Endodermal cell (in vitro differentiated cells): ENCODE measurements around the gene ZC3H4. TPM values are rescaled to one million over a fixed set of nuclear protein-coding genes. Genes with fewer than 3 reads are reported as not detected.

ENCODE experiments used
- DNase-seq: peaks from one replicate; pipeline ENCODE4 v3.0.0-alpha.2; 2017
- H3K27ac ChIP-seq: 2 replicates; pipeline ENCODE4 v1.5.1; 2013; ENCODE audit warnings: mild to moderate bottlenecking, low read depth, low read length, moderate library complexity
- H3K27me3 ChIP-seq: 2 replicates; pipeline ENCODE4 v1.6.1; 2013; ENCODE audit warnings: mild to moderate bottlenecking, low read length, moderate library complexity; ENCODE audit not compliant: insufficient read depth, control insufficient read depth, poor library complexity, severe bottlenecking
- H3K36me3 ChIP-seq: 2 replicates; pipeline ENCODE4 v1.7.0; 2013; ENCODE audit warnings: mild to moderate bottlenecking, low read length, moderate library complexity; ENCODE audit not compliant: control insufficient read depth, insufficient read depth
- H3K4me1 ChIP-seq: one replicate; pipeline ENCODE4 v1.7.0; 2013; ENCODE audit warnings: low read length; ENCODE audit not compliant: control insufficient read depth, insufficient read depth
- H3K4me3 ChIP-seq: 2 replicates; pipeline ENCODE4 v1.5.1; 2013; ENCODE audit warnings: mild to moderate bottlenecking, low read length, moderate library complexity
- H3K9ac ChIP-seq: 2 replicates; pipeline ENCODE4 v1.6.1; 2013; ENCODE audit warnings: mild to moderate bottlenecking, low read length, moderate library complexity; ENCODE audit not compliant: poor library complexity, severe bottlenecking; ENCODE audit errors: extremely low read depth
- H3K9me3 ChIP-seq: 2 replicates; pipeline ENCODE4 v1.6.1; 2013; ENCODE audit warnings: mild to moderate bottlenecking, low read length, moderate library complexity; ENCODE audit not compliant: control insufficient read depth
- H3K27ac Mint-ChIP-seq: 2 replicates; pipeline ENCODE4 v1.8.0; 2020; ENCODE audit warnings: mixed read lengths
- H3K27me3 Mint-ChIP-seq: 2 replicates; pipeline ENCODE4 v1.8.0; 2021; ENCODE audit warnings: mild to moderate bottlenecking, mixed read lengths; ENCODE audit not compliant: insufficient read depth
- H3K36me3 Mint-ChIP-seq: 2 replicates; pipeline ENCODE4 v1.8.0; 2020; ENCODE audit warnings: low read depth, mixed read lengths
- H3K4me1 Mint-ChIP-seq: 2 replicates; pipeline ENCODE4 v1.8.0; 2020; ENCODE audit warnings: mixed read lengths
- H3K4me3 Mint-ChIP-seq: 2 replicates; pipeline ENCODE4 v1.8.0; 2020; ENCODE audit warnings: mild to moderate bottlenecking, moderate library complexity, mixed read lengths
- H3K9me3 Mint-ChIP-seq: 2 replicates; pipeline ENCODE4 v1.8.0; 2020; ENCODE audit warnings: mild to moderate bottlenecking, mixed read lengths
- CTCF ChIP-seq: fragments of 200-600 bp; sonication (generic); conservative IDR thresholded peaks from 2 replicates; pipeline ENCODE4 v1.5.0; 2021; ENCODE audit warnings: antibody characterized with exemption, mild to moderate bottlenecking
- WGBS, 2 experiments: methylation state at CpG; one replicate each; pipeline versions ENCODE4 v1.1.5 to v1.1.7; 2013; ENCODE audit warnings: missing lambda C conversion rate in 2 of 2, mixed read lengths in 1 of 2; ENCODE audit not compliant: insufficient coverage in 1 of 2, insufficient read length in 1 of 2; 5-methylcytosine and 5-hydroxymethylcytosine counted together
- total RNA-seq, 2 donors: library from RNA; stranded (reverse); fragmentation: NEBNext Ultra II Directional in 1 of 2; extraction: Animal tissue kit (Norgen Biotek cat#: 25700) in 1 of 2; gene quantifications; 2 replicates in 1 of 2; 3 replicates in 1 of 2; pipeline ENCODE4 v1.2.1, GENCODE V29; 2021

ZC3H4 gene
- total RNA-seq, 2 donors from 2014 or later: 64.9 to 82.5 TPM

GRCh38 chr19:47125669-47125938, 12.0 kb upstream of the ZC3H4 start:
- Mint-ChIP-seq H3K4me1 (no peaks in the 10 kb centered on the region), H3K27me3 (no peaks in the 10 kb centered on the region), H3K9me3 (peaks cover 4% of the 10 kb centered on the region), H3K36me3 (peaks cover 1% of the 10 kb centered on the region), H3K27ac (no peak overlapping the region), H3K4me3 (no peak overlapping the region)
- Histone ChIP-seq H3K27ac (no peak overlapping the region), H3K9ac (no peak overlapping the region), H3K4me1 (no peaks in the 10 kb centered on the region), H3K4me3 (no peak overlapping the region), H3K36me3 (no peaks in the 10 kb centered on the region), H3K27me3 (no peaks in the 10 kb centered on the region), H3K9me3 (peaks cover 5% of the 10 kb centered on the region)
- TF ChIP-seq CTCF: no peak
- DNase-seq: no peak

DNA sequence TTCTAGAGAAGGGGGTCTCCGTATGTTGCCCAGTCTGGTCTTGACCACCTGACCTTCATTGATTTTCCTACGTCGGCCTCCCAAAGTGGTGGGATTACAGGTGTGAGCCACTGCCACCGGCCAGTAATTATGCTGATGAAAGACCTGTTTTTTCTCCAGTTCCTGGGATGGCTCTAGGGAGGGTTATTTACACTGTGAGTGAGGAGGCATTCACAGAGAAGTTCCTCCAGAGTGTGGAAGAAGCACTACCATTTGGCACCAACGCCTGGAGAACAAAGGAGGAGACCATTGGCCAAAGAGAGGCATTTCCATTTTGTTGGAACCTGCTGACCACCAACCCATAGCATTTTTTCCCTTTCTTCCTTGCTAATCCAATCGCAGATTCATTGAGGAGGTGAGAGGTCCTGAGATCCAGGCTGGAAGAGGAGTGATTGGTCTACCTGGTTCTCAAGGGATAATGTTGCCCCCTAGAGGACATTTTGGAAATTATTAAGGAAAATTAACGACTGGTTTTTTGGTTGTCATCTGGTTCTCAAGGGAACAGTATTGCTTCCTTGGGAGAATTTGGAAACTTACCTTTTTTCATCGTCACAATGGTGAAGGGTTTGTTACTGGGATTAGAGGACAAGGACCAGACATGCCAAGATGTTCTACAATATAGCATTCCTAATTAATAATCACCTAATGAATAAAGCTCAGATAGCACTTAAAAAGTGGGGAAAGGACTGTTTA, 11.5 kb upstream of the ZC3H4 start:
- no peaks in the 10 kb centered on the region for H3K27me3 ChIP-seq
- no peak overlapping the region for H3K27ac ChIP-seq
- TF ChIP-seq CTCF: peak; percentile 85
- no peaks in the 10 kb centered on the region for H3K4me1 ChIP-seq
- DNase-seq: peak; percentile 76
- no peaks in the 10 kb centered on the region for H3K9me3 Mint-ChIP-seq
- H3K4me3 Mint-ChIP-seq: no peak overlapping the region
- H3K4me3 ChIP-seq: no peak overlapping the region
- H3K9ac ChIP-seq: no peak overlapping the region
- H3K27me3 Mint-ChIP-seq: no peaks in the 10 kb centered on the region
- no peaks in the 10 kb centered on the region for H3K36me3 Mint-ChIP-seq
- H3K27ac Mint-ChIP-seq: peak overlapping the region; percentile 78
- H3K4me1 Mint-ChIP-seq: no peaks in the 10 kb centered on the region
- peaks cover 3% of the 10 kb centered on the region for H3K9me3 ChIP-seq
- H3K36me3 ChIP-seq: no peaks in the 10 kb centered on the region
- 34 to 59% methylated on average over 5 to 8 of the region's 8 CpGs for WGBS, 2 experiments

GRCh38 chr19:47123406-47123805, 9.8 kb upstream of the ZC3H4 start:
- H3K9me3 ChIP-seq: no peaks in the 10 kb centered on the region
- H3K27me3 Mint-ChIP-seq: no peaks in the 10 kb centered on the region

More at GRCh38 chr19:47123406-47123805, 9.8 kb upstream of the ZC3H4 start:
- no peak for DNase-seq
- Histone ChIP-seq H3K27me3 (no peaks in the 10 kb centered on the region), H3K9ac (no peak overlapping the region), H3K36me3 (no peaks in the 10 kb centered on the region), H3K27ac (no peak overlapping the region), H3K4me1 (no peaks in the 10 kb centered on the region), H3K4me3 (no peak overlapping the region)
- H3K9me3 Mint-ChIP-seq: no peaks in the 10 kb centered on the region
- H3K4me3 Mint-ChIP-seq: no peak overlapping the region
- TF ChIP-seq CTCF: no peak
- WGBS, 2 experiments: 79 to 94% methylated on average over 4 to 7 of the region's 7 CpGs
- no peaks in the 10 kb centered on the region for H3K4me1 Mint-ChIP-seq
- no peak overlapping the region for H3K27ac Mint-ChIP-seq
- no peaks in the 10 kb centered on the region for H3K36me3 Mint-ChIP-seq
